Right renal pelvis (tissue), 4 donors: ENCODE results near the gene NRBP1. TPM values are rescaled to one million over a fixed set of nuclear protein-coding genes. Genes with fewer than 3 reads are reported as not detected.
"Not testable (repeated sequence)": the region's sequence is repeated elsewhere in the genome, so short reads cannot be mapped to it uniquely, and the experiment has no call there.

Source experiments
- DNase-seq, 4 donors: peaks; one replicate each; pipeline ENCODE4 v3.0.0-alpha.2; 2013; ENCODE audit warnings: low read depth in 4 of 4, low spot score in 3 of 4, missing footprints in 1 of 4
- polyA plus RNA-seq, 4 donors: library from polyadenylated mRNA; unstranded; fragments of 120-200 nt; gene quantifications; one replicate each; pipeline ENCODE4 v1.2.1, GENCODE V29; 2013; ENCODE audit not compliant: insufficient read length in 4 of 4

The NRBP1 gene
- polyA plus RNA-seq, 4 donors = 123 to 138 (median 132) TPM

- DNase-seq = no peak
Observed at GRCh38 chr2:27420996-27421395, 7.4 kb upstream of the NRBP1 start.

- DNase-seq = no peak
Observed at GRCh38 chr2:27421660-27422250, 6.7 kb upstream of the NRBP1 start.

GRCh38 chr2:27422958-27423357, 5.5 kb upstream of the NRBP1 start:
- DNase-seq = no peak

GRCh38 chr2:27425039-27425438, 3.4 kb upstream of the NRBP1 start:
- DNase-seq = not testable (repeated sequence)

DNA sequence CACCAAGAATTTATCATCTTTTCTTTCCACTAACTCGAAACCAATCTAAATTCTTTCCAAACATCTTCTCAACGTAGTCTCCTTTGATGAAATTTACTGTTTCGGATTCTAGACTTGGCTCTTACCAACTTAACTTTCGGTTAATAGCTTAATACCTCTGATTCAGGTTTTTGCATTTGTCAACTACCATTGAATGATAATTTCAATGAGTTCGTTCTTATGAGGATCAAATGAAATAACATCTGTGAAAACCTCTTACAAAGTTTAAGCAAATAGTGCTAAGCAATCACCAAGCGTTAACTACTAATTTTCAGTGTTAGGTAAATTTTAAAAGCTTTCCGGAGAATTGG, 593 bp upstream of the NRBP1 start:
- no peak for DNase-seq

DNA sequence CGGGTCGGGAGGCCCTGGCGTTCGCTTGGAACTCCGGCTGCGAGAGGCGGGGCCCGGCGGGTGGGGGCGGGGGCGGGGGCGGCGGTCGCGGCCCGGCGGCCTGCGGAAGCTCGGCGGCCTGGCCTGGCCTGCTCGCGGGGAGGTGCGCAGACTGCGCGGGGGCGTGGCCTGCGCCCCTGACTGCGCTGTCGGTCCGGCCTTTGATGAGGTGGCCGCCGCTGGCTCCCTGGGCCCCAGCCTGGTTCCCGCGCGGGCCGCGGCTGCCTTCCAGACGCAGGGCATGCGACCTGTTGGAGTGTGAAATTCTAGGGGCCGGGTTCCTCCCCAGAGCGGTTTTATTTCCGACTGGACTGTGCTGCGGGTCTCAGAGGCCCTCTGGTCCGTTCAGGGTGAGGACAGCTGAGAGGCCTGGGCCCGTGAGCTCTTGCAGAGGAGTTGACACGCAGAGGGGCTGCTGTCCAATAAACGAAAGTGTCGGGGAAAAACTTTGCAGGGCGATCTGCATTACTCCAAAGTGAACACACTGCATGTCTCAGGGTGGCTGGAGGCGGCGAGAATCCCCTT, 629 bp downstream of the NRBP1 start:
- peak in 2 of 4 donors; percentile 61 to 63 for DNase-seq

- DNase-seq = no peak
Observed at GRCh38 chr2:27431395-27431794, 3.0 kb downstream of the NRBP1 start.

DNA sequence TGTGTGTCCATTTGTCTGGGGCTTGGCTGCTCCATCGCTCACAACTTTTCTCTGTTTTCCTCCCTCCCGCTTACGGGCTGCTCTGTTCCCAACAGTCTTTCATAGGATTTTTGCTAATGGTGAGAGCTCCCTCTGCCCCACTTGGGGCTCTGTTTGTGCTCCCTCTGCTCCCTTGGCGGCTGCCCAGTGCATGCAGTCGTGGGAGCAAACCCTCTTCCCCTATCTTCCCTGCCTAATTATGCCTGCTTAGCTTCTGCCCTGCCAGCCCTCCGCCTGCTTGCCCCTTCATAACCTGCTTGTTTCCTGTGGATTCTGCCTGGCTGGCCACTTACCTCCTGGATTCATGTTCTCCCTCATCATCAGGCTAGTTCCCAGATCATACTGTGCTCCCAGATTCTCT, 7.2 kb downstream of the NRBP1 start:
- DNase-seq = no peak

DNA sequence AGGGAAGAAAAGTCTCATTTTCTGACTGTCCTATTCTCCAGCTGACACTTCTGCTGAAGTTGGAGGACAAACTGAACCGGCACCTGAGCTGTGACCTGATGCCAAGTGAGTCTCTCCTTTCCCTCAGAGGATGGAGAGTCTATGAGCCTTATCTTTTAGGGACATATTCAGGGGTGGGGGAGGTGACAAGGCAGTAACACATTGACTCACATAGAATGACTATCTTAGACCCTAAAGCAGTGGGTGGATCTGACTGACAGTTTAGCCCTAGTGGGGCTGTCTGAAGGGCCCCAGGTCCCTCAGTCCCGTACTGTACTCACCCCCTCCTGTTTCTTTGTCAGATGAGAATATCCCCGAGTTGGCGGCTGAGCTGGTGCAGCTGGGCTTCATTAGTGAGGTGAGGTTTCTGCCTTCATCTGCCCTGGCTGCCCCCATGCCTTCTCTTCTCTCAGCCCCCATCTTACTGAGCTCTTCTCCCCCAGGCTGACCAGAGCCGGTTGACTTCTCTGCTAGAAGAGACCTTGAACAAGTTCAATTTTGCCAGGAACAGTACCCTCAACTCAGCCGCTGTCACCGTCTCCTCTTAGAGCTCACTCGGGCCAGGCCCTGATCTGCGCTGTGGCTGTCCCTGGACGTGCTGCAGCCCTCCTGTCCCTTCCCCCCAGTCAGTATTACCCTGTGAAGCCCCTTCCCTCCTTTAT, 12.9 kb downstream of the NRBP1 start:
- DNase-seq = no peak

DNA sequence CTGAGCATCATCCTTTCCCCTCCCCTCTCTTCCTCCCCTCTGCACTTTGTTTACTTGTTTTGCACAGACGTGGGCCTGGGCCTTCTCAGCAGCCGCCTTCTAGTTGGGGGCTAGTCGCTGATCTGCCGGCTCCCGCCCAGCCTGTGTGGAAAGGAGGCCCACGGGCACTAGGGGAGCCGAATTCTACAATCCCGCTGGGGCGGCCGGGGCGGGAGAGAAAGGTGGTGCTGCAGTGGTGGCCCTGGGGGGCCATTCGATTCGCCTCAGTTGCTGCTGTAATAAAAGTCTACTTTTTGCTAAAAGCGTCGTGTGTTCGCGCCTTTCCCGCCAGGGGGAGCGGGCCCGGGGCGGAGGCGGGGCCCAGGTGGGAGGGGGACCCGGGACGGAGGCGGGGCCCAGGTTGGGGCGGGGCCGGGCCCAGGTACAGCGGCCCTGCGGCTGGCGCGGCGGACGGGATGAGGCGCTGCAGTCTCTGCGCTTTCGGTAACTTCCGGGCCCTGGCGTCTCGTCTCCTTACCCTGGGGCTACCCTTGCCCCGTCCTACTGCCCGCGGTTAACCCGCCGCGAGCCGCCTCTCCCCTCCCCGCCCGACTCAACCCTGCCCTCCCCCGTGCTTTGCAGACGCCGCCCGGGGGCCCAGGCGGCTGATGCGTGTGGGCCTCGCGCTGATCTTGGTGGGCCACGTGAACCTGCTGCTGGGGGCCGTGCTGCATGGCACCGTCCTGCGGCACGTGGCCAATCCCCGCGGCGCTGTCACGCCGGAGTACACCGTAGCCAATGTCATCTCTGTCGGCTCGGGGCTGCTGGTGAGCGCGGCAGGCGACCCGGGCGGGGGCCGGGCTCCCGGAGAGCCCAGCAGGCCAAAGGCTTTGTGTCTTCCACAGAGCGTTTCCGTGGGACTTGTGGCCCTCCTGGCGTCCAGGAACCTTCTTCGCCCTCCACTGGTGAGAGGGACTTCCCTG, 13.8 kb downstream of the NRBP1 start, which contains the start of gene KRTCAP3:
KRTCAP3 (plus strand) TSS at position 424 of the 962 bp plus-strand sequence; CDS start at position 456, 32 bp downstream.
- peak in 2 of 4 donors; percentile 20 for DNase-seq

DNA sequence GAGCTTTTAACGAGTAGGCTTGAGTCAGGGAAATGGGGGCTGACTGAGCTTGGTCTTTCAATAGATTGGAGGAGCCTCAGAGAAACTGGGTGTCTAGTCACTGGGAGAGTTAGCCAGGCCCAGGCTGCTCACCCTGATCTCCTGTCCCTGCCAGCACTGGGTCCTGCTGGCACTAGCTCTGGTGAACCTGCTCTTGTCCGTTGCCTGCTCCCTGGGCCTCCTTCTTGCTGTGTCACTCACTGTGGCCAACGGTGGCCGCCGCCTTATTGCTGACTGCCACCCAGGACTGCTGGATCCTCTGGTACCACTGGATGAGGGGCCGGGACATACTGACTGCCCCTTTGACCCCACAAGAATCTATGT, 14.5 kb downstream of the NRBP1 start:
- no peak for DNase-seq

DNA sequence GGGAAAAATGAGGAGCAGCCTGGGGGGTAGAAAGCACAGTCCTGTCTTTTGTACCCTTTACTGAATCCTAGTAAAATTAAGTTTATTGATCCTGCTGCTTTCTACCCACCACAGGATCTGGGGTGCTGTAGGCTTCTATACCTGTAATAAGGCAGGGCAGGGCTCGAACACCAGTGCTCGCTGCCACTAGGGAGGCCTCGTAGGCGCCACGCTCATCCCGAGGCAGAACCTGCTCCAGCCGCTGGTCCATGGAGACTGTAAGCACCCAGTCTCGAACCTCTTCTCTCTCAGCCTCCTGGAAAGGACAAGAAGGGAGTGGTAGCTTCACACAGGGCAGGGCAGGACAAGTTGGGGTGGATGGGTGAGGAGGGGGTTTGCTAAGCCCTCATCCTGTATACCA, 16.7 kb downstream of the NRBP1 start:
- no peak for DNase-seq

GRCh38 chr2:27445615-27446014, 17.2 kb downstream of the NRBP1 start:
- no peak for DNase-seq

- no peak for DNase-seq
Observed at GRCh38 chr2:27446057-27446456, 17.6 kb downstream of the NRBP1 start.

DNA sequence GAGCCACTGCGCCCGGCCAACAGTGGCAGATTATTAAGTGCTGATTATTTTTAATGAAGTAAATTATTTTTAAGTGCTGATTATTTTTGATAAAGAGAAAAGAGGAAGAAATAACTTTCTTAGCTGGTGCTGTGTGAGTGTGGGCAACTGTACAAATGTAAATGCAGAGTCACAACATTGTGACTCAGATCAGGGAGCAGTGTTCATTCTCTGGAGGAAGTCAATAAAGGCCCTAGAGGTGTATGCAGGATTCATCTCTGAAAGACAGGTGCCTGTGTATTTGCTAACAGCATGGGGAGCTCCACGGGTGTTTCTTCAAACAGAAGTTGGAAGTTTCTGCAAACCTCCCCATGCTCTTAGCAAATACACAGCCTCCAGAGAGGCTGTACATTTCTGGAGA, 19.9 kb downstream of the NRBP1 start:
- no peak for DNase-seq

DNA sequence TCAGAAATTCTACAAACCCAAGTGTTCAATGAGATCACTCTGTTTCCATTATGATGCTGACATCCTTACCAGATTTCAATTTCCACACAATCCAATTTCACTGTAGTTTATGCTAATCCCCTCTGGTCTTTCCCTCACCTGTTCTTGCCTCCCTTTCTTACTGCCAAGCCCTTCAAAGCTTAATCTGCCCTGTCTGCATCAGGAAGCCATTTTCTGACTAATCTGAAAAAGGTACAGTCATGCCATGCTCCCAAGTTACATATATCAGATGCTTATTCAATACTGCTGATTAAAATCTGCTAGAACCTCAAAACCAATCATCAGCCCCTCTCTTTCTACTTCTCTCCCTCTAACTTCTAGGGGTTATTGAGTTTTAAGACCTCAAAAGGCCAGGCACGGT, 22.7 kb downstream of the NRBP1 start:
- no peak for DNase-seq

GRCh38 chr2:27453968-27454367, 25.5 kb downstream of the NRBP1 start:
- no peak for DNase-seq

- DNase-seq = no peak
Observed at GRCh38 chr2:27461118-27461517, 32.7 kb downstream of the NRBP1 start.

DNA sequence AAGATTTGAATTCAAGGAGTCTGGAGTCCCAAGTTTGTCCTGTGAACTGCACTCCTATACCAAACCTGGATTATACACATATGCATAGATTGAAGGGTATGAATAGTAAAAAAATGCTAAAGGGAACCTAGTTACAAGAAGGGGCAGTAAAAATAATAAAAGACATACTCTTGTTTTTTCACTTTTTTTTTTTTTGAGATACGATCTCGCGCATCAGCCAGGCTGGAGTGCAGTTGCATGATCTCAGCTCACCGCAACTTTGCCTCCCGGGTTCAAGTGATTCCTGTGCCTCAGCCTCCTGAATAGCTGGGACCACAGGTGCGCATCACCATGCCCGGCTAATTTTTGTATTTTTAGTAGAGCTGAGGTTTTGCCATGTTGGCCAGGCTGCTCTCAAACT, 36.0 kb downstream of the NRBP1 start:
- no peak for DNase-seq

DNA sequence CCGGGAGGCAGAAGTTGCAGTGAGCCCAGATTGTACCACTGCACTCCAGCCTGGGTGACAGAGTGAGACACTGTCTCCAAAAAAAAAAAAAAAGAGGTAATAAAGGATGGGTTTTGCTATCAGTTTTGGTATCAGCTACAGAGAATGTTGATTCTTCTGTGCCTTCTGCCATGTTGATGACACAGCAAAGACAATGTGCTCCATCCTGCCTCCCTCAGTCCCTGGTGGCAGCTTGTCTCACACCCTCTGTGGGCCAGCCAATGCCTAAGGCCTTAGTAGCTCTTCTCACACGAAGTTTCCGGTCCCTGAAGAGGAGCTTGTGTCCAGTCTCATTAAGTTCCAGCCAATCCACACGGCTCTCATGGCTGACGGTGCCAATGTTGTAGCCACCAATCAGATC, 43.5 kb downstream of the NRBP1 start:
- no peak for DNase-seq

DNA sequence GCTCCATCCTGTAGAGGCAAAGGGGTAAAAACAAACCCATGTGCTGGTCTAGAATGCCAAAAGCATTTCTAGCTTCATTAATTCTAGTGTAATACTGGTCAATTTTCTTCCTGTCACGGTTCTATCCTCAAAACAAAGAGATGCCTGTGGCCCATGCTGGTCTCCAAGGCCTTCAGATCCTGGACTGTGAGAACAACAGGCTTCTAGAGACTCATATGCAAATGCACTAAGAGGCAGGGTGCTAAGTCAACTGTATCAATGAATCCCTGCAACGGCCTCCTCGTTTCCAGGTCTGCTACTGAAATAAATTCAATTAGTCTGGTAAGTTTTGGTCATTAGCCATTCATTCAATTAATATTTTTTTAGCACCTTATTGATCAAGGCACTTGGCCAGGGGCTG, 57.1 kb downstream of the NRBP1 start:
- no peak for DNase-seq
